ENCODE results near the gene KIF5B.
"Not testable (repeated sequence)": the region's sequence is repeated elsewhere in the genome, so short reads cannot be mapped to it uniquely, and the experiment has no call there.

Gene KIF5B

GRCh38 chr10:32047881-32048280 is 8.3 kb downstream of the KIF5B start:
- H3K4me3 ChIP-seq (ENCODE audit: low read depth, low read length) = no peak overlapping the region
- no peaks in the 10 kb centered on the region for H3K27me3 ChIP-seq (replicated peaks)
- no peak overlapping the region for H3K27ac ChIP-seq
- in situ Hi-C loops (cut with HindIII; ENCODE audit: low pct_ligation_motif_present, low sequenced_read_pairs) = no loop called here
- H3K36me3 ChIP-seq (replicated peaks) = peaks cover 25% of the 10 kb centered on the region
- DNase-seq = no peak
- TF ChIP-seq CTCF (IDR thresholded peaks at IDR 0.05; ENCODE audit: low read depth, low read length, missing control alignments) = no peak

GRCh38 chr10:32046151-32046550 is 10.1 kb downstream of the KIF5B start:
- Histone ChIP-seq H3K36me3 (replicated peaks) (peaks cover 27% of the 10 kb centered on the region), H3K4me3 (ENCODE audit: low read depth, low read length) (no peak overlapping the region), H3K27ac (no peak overlapping the region), H3K27me3 (replicated peaks) (no peaks in the 10 kb centered on the region)
- in situ Hi-C loops (cut with HindIII; ENCODE audit: low pct_ligation_motif_present, low sequenced_read_pairs) = no loop called here
- no peak for TF ChIP-seq CTCF (IDR thresholded peaks at IDR 0.05; ENCODE audit: low read depth, low read length, missing control alignments)
- DNase-seq = no peak

- H3K4me3 ChIP-seq (ENCODE audit: low read depth, low read length); in situ Hi-C loops (cut with HindIII; ENCODE audit: low pct_ligation_motif_present, low sequenced_read_pairs); H3K27me3 ChIP-seq (replicated peaks): not testable (repeated sequence)
- Histone ChIP-seq H3K36me3 (replicated peaks) (peaks cover 31% of the 10 kb centered on the region), H3K27ac (peak overlapping the region; percentile 68)
- DNase-seq = peak; percentile 58
These were observed 13.5 kb downstream of the KIF5B start for GRCh38 chr10:32042730-32043129.

- no peak for DNase-seq
- in situ Hi-C loops (cut with HindIII; ENCODE audit: low pct_ligation_motif_present, low sequenced_read_pairs) = no loop called here
- H3K27ac ChIP-seq = no peak overlapping the region
- no peak overlapping the region for H3K4me3 ChIP-seq (ENCODE audit: low read depth, low read length)
- H3K36me3 ChIP-seq (replicated peaks) = peaks cover 34% of the 10 kb centered on the region
- H3K27me3 ChIP-seq (replicated peaks) = no peaks in the 10 kb centered on the region
- no peak for TF ChIP-seq CTCF (IDR thresholded peaks at IDR 0.05; ENCODE audit: low read depth, low read length, missing control alignments)
These were observed 14.8 kb downstream of the KIF5B start for GRCh38 chr10:32041290-32042028.

GRCh38 chr10:32039734-32040133 is 16.5 kb downstream of the KIF5B start:
- no peak for DNase-seq
- no peak for TF ChIP-seq CTCF (IDR thresholded peaks at IDR 0.05; ENCODE audit: low read depth, low read length, missing control alignments)
- peaks cover 44% of the 10 kb centered on the region for H3K36me3 ChIP-seq (replicated peaks)
- H3K27me3 ChIP-seq (replicated peaks) = no peaks in the 10 kb centered on the region
- in situ Hi-C loops (cut with HindIII; ENCODE audit: low pct_ligation_motif_present, low sequenced_read_pairs) = no loop called here
- no peak overlapping the region for H3K4me3 ChIP-seq (ENCODE audit: low read depth, low read length)
- H3K27ac ChIP-seq = no peak overlapping the region

GRCh38 chr10:32038777-32039176 is 17.4 kb downstream of the KIF5B start:
- Histone ChIP-seq H3K27me3 (replicated peaks) (no peaks in the 10 kb centered on the region), H3K36me3 (replicated peaks) (peaks cover 43% of the 10 kb centered on the region), H3K4me3 (ENCODE audit: low read depth, low read length) (no peak overlapping the region), H3K27ac (no peak overlapping the region)
- in situ Hi-C loops (cut with HindIII; ENCODE audit: low pct_ligation_motif_present, low sequenced_read_pairs) = no loop called here
- DNase-seq = no peak
- no peak for TF ChIP-seq CTCF (IDR thresholded peaks at IDR 0.05; ENCODE audit: low read depth, low read length, missing control alignments)

Data from brain microvascular endothelial cell (primary cell).